ENCODE measurements around the gene GADD45A. TPM values are rescaled to one million over a fixed set of nuclear protein-coding genes. Genes with fewer than 3 reads are reported as not detected.
A peak's percentile ranks its signal among the peaks of the same experiment; 100 is the strongest.

The GADD45A gene
- total RNA-seq, 1 experiment from 2014 or later: 34.5 TPM

GRCh38 chr1:67647814-67648358, 37.1 kb upstream of the GADD45A start (continued):
- no peak for TF ChIP-seq ZSCAN18 (CRISPR knock-in tag; IDR thresholded peaks at IDR 0.05)
- no peak for TF ChIP-seq USF1 (CRISPR knock-in tag; IDR thresholded peaks at IDR 0.05)
- no peak for TF ChIP-seq NFE2L1 (CRISPR knock-in tag; IDR thresholded peaks at IDR 0.05)
- TF ChIP-seq JUN (CRISPR knock-in tag; IDR thresholded peaks at IDR 0.05): no peak
- TF ChIP-seq ESRRA (CRISPR knock-in tag; IDR thresholded peaks at IDR 0.05; ENCODE audit: borderline replicate concordance): no peak

- Mint-ChIP-seq H3K4me3 (no peak overlapping the region), H3K9me3 (no peaks in the 10 kb centered on the region), H3K36me3 (no peaks in the 10 kb centered on the region), H3K4me1 (peaks cover 7% of the 10 kb centered on the region), H3K27ac (no peak overlapping the region), H3K27me3 (ENCODE audit: low read depth) (no peaks in the 10 kb centered on the region)
- DNase-seq (ENCODE audit: low spot score) (peak; percentile 18), ATAC-seq (peak; percentile 74)
- CTCF ChIA-PET: no interaction called here
- POLR2A ChIA-PET: no interaction called here
- TF ChIP-seq ATF3 (CRISPR knock-in tag; conservative IDR thresholded peaks at IDR 0.05) (no peak), JAZF1 (CRISPR knock-in tag; IDR thresholded peaks at IDR 0.05) (no peak), RORB (CRISPR knock-in tag; IDR thresholded peaks at IDR 0.05) (no peak), USF2 (CRISPR knock-in tag; IDR thresholded peaks at IDR 0.05) (peak; percentile 57), SOX15 (CRISPR knock-in tag; IDR thresholded peaks at IDR 0.05) (no peak), USF1 (CRISPR knock-in tag; IDR thresholded peaks at IDR 0.05) (no peak)
Observed at GRCh38 chr1:67648582-67649326, 36.2 kb upstream of the GADD45A start.

GRCh38 chr1:67650061-67650460, 34.9 kb upstream of the GADD45A start:
- no peaks in the 10 kb centered on the region for H3K36me3 Mint-ChIP-seq
- CTCF ChIA-PET: no interaction called here

GRCh38 chr1:67651031-67651430, 34.0 kb upstream of the GADD45A start:
- DNase-seq (ENCODE audit: low spot score): no peak
- no peak overlapping the region for H3K27ac Mint-ChIP-seq
- ChIA-PET CTCF (interaction anchor here (0.8 to 1.2 kb wide), 3 partner anchors 33 to 115 kb away, joined by 3 read pairs; no protein-coding TSS in a partner anchor), POLR2A (no interaction called here)
- no peak for ATAC-seq
- TF ChIP-seq ZBTB21 (CRISPR knock-in tag; IDR thresholded peaks at IDR 0.05; ENCODE audit: borderline replicate concordance): no peak
- TF ChIP-seq RELA (CRISPR knock-in tag; IDR thresholded peaks at IDR 0.05; ENCODE audit: borderline replicate concordance): no peak
- no peak for TF ChIP-seq SMAD4 (CRISPR knock-in tag; IDR thresholded peaks at IDR 0.05)
- no peak for TF ChIP-seq MAX (CRISPR knock-in tag; IDR thresholded peaks at IDR 0.05)
- TF ChIP-seq TEAD4 (CRISPR knock-in tag; IDR thresholded peaks at IDR 0.05): no peak
- no peak for TF ChIP-seq SOX15 (CRISPR knock-in tag; IDR thresholded peaks at IDR 0.05)
- TF ChIP-seq ZMAT4 (CRISPR knock-in tag; IDR thresholded peaks at IDR 0.05): no peak
- peaks cover 13% of the 10 kb centered on the region for H3K4me1 Mint-ChIP-seq
- no peaks in the 10 kb centered on the region for H3K27me3 Mint-ChIP-seq (ENCODE audit: low read depth)
- H3K9me3 Mint-ChIP-seq: peaks cover 4% of the 10 kb centered on the region
- no peaks in the 10 kb centered on the region for H3K36me3 Mint-ChIP-seq
- no peak overlapping the region for H3K4me3 Mint-ChIP-seq

More at GRCh38 chr1:67650061-67650460, 34.9 kb upstream of the GADD45A start:
- Mint-ChIP-seq H3K27me3 (ENCODE audit: low read depth) (no peaks in the 10 kb centered on the region), H3K27ac (no peak overlapping the region), H3K4me3 (no peak overlapping the region), H3K9me3 (peaks cover 4% of the 10 kb centered on the region), H3K4me1 (peaks cover 7% of the 10 kb centered on the region)
- ATAC-seq (no peak), DNase-seq (ENCODE audit: low spot score) (no peak)
- POLR2A ChIA-PET: no interaction called here
- TF ChIP-seq OVOL2 (CRISPR knock-in tag; IDR thresholded peaks at IDR 0.05; ENCODE audit: borderline replicate concordance) (no peak), MAX (CRISPR knock-in tag; IDR thresholded peaks at IDR 0.05) (no peak), ZNF423 (CRISPR knock-in tag; IDR thresholded peaks at IDR 0.05) (no peak), JUN (CRISPR knock-in tag; IDR thresholded peaks at IDR 0.05) (no peak), GABPB1 (CRISPR knock-in tag; IDR thresholded peaks at IDR 0.05) (no peak), KAT7 (CRISPR knock-in tag; IDR thresholded peaks at IDR 0.05; ENCODE audit: borderline replicate concordance) (no peak), NR3C1 (CRISPR knock-in tag; conservative IDR thresholded peaks at IDR 0.05; ENCODE audit: low read depth) (no peak)

All from WTC11 (cell line).